Limb (tissue), 2 donors: ENCODE measurements around the gene SUCO.
"Not testable (repeated sequence)": the region's sequence is repeated elsewhere in the genome, so short reads cannot be mapped to it uniquely, and the experiment has no call there.

Experiments used
- DNase-seq, 2 donors: peaks; one replicate each; pipeline ENCODE4 v3.0.0-alpha.2; 2016; ENCODE audit errors: extremely low spot score in 2 of 2

SUCO gene, protein sequence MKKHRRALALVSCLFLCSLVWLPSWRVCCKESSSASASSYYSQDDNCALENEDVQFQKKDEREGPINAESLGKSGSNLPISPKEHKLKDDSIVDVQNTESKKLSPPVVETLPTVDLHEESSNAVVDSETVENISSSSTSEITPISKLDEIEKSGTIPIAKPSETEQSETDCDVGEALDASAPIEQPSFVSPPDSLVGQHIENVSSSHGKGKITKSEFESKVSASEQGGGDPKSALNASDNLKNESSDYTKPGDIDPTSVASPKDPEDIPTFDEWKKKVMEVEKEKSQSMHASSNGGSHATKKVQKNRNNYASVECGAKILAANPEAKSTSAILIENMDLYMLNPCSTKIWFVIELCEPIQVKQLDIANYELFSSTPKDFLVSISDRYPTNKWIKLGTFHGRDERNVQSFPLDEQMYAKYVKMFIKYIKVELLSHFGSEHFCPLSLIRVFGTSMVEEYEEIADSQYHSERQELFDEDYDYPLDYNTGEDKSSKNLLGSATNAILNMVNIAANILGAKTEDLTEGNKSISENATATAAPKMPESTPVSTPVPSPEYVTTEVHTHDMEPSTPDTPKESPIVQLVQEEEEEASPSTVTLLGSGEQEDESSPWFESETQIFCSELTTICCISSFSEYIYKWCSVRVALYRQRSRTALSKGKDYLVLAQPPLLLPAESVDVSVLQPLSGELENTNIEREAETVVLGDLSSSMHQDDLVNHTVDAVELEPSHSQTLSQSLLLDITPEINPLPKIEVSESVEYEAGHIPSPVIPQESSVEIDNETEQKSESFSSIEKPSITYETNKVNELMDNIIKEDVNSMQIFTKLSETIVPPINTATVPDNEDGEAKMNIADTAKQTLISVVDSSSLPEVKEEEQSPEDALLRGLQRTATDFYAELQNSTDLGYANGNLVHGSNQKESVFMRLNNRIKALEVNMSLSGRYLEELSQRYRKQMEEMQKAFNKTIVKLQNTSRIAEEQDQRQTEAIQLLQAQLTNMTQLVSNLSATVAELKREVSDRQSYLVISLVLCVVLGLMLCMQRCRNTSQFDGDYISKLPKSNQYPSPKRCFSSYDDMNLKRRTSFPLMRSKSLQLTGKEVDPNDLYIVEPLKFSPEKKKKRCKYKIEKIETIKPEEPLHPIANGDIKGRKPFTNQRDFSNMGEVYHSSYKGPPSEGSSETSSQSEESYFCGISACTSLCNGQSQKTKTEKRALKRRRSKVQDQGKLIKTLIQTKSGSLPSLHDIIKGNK (N-terminal part only)

DNA sequence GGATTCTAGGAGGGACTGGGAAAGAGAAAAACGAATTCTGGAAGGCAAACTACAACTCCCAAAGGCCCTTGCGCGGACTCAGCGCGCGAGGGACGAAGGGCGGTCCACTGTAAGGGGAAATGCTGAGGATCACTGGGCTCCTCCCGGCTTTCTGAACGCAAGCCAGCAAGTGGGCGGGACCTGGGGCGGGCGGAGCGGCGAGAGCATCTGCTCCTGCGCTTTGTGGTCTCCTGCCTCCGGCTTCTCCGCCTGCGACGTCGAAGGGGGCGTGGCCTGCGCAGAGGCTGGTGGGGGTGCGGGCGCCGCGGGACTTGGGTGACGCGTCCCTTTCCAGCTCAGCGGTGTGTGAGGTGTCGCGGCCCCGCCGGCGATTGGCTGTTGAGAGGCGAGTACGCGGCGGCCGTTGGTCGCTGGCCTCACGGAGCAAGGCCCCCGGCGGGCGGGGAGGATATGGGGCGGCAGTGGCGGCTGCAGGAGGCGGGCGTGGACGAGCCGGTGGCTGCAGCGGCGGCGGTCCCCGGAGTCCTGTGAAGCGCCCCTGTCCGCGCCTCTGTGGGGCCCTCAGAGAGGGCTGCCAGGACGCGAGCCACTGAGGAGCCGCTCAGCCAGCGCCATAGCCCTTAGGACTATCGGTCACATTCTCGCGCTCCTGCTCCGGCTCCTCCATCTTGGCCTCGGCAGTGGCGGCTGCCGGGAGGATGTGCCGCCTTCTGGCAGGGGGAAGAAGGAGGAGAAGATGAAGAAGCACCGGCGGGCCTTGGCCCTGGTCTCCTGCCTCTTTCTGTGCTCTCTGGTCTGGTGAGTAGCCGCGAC, at the start of gene SUCO:
Gene SUCO (plus strand): TSS at position 451 of the 813 bp plus-strand sequence. CDS start 286 bp downstream, at position 737.
- peak; percentile 98 to 100 for DNase-seq

DNA sequence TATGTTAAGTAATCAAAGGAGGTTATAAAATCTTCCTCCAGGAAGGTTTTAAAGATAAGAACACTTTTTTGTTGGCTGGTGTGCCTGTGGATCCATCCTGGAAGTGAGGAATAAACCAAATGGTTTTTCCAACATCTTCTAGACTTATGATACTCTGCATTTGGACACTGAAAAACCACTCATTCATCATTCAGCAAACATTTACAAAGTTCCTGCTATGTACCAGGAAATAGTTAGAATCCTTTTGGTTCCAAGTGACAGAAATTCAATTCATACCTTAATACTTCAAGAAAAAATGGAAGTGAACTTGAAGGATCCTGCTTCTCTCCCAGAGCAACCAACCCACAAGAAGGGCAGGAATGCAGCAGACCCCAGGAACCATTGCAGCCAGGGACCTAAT, 49.5 kb upstream of the SUCO start:
- no peak for DNase-seq

DNA sequence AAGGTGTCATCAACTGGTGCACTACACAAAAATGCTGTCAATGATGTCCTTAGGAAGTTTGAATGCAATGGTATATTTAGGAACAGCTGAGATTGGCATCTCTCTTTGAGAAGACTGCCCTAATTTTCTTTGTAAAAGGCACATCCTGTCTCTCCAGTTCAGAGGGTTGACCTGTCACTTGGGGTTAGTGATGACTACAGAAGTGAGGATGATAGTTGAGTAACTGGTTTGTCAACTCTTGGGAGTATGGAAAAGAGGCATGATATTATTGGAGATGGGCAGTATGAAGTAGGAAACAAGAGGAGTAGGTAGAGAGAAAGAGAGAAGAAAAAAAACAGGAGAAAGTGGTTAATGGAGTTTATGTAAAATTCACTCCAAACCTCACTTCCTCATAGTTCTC, 48.7 kb upstream of the SUCO start:
- DNase-seq, result no peak

DNA sequence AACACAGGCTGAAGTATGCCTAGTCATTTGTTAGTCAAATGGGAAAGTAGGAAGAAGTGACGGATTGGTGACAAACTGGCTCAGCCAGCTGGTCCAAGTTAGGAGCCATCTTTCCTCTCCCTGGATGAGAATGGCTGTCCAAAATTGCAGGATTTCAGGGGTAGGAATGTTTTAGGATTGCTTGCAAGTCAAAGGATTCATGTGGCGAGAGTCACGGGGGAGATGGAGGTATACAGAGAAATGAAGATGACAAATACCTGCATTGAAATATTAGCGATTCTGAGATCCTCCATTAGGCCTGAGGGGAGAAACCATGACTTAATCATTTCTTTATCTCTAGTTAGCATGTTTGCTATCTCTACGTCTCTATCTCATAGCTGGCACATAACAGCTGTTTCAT, 47.3 kb upstream of the SUCO start:
- DNase-seq, result no peak

DNA sequence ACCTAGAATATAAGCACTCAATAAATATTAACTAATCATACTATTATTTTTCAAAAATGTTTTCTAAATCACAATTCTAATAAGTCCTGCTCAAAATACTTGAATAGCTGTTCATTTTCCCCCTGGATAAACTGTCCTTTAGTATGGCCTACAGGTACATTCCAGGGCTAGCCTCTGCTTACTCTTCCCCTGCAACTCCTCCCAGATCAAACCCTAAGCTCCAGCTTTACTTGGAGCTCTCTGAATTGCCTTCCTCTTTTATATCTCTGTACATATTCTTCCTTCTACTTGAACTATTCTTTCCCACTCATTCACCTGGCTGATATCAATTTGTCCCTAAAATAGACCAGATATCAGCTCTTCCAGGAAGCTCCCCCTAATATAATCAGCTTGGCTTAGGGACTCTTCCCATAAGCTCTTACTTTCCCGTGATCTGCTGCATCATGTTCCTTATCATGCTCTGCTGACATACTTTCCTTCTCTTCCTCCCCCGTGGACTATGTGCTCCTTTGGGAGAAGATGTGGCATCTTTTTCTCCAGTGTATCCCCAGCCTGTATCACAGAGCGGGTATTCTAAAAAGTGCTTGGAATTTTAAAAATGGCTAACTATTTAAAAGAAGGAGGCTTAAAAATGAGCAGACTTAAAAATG, 46.0 kb upstream of the SUCO start:
- no peak for DNase-seq

DNA sequence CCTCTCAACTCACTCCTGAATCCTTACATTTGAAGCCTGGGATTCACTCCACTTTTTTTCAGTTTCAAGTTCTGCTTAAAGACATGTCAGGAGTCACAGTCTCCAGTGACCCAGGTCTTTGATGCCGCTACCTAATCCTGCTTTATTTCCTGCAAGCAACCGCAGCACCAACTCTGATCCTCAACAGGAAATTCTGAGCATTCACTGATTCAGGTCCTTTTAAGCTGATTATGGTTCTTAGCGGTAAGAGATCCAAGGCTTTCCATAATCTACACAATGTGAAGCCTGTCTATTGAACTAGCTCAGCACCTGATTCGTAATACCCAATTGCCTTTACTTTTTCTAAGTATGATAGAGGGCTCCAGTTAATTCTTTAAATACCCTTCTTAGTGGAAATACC, 45.4 kb upstream of the SUCO start:
- DNase-seq, result no peak

DNA sequence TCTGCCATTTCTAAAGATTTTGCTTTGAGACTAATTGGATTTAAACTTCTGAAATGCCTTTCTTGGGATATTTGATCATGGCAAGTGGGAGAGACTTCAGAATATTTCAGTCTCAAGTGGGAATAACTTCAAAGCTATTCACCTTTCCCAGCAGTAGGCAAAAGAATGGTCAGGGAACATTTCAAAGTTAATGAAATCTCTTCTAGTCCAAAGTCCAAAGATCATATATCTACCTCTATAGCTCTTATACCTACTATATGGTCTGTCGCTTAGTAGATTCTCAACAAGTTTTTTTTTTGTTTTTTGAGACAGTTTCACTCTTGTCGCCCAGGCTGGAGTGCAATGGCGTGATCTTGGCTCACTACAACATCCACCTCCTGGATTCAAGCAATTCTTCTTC, 44.6 kb upstream of the SUCO start:
- DNase-seq, result no peak

DNA sequence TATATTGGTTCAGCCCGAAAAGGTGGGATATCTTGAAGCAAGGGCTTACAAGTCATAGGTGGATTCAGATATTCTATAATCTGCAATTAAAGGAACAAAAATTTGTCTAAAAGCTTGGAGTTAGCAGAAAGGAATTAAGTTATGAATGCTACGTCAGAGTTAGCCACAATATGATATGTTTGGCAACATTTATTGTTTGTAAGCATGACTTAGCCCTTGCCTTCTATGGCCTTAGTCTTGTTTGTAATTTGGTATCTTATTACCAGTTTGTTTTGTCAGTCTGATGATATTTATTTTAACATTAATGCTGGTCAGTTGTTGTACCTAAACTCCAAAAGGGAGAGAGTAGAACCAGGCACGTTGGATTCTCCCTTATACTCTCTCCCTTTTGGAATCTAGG, 43.1 kb upstream of the SUCO start:
- DNase-seq, result no peak

DNA sequence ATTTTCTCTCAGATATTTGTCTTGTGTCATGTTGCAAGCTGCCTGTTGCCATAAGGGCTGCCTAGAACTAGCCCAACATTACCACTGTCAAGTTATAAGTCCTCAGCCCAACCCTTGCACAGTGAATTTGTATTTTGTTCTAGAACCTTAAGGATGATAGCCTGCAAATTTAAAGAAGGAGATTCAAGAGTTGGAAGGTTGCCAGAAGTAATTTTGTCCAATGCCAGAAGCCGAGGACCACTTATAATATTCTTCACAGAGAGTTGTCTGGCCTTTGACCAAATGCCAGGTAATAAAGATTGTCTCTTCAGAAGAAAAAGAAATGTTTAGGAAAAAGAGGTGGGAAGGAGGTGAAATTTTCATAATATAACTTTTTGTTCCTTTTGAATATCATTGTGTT, 40.5 kb upstream of the SUCO start:
- no peak for DNase-seq

DNA sequence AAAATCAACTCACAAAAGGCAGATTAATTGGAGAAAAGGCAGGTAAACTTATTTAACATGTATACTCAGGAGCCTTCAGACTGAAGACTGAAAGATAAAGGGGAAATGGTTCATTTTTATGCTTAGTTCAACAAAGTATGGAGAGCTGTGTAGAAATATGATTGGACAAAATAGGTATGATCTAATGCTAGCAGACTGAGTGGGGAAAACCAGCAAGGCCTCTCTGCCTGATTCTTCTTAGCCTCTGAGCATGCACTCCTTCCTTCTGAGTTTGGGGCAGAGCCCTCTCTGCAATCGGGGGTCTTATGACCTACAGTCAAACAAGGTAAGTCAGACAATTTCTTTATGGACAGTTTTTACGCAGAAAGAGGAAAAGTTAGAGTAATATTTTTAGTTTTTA, 38.8 kb upstream of the SUCO start:
- DNase-seq, result no peak

DNA sequence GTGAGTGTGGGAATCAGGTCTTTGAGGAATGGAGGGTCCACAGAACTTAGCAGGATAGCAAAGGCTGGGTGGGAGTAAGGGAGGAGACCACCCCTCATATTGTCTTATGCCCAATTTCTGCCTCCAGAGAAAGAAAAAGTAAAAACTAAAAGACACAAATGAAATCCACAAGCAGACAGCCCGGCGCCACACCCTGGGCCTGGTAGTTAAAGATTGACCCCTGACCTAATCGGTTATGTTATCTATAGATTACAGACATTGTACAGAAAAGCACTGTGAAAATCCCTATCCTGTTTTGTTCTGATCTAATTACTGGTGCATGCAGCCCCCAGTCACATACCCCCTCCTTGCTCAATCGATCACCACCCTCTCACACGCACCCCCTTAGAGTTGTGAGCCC, 36.8 kb upstream of the SUCO start:
- not testable (repeated sequence) for DNase-seq

DNA sequence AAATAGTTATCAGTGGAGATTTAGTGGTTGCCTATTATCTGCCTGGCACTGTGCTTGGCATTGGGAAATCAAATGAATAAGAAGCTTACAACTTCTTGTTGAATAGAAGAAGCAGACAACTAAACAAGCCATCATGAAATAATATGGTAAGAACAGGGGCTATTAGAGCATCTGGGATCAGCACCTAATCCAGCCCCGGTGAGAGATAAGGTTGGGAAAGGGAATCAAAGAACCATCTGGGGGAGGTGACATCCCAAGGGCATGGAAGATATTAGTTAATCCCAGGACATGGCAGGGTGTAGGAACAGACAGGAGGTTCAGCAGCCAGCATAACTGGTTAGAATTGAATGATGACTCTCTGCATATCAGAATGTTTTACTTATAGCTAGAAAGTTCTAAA, 36.3 kb upstream of the SUCO start:
- no peak for DNase-seq

DNA sequence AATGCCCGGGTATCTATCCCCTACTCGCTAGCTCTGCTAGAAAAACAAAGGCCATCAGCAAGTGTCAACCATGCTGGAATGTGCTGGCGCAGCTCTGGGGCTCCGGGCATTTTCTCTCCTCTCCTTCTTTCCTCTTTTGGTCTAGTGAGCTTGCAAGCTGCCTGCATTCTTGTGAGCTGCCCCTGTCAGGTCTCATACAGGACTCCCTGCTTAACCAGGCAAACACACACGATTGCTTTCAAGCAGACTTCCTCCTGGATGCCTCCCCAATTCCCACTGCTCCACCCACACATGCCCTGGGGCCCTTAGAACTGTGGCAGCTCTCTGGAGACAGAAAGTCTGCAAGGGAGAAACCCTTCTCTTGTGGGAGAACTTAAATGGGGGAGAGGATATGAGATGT, 35.7 kb upstream of the SUCO start:
- peak in 1 of 2 donors; percentile 39 for DNase-seq

DNA sequence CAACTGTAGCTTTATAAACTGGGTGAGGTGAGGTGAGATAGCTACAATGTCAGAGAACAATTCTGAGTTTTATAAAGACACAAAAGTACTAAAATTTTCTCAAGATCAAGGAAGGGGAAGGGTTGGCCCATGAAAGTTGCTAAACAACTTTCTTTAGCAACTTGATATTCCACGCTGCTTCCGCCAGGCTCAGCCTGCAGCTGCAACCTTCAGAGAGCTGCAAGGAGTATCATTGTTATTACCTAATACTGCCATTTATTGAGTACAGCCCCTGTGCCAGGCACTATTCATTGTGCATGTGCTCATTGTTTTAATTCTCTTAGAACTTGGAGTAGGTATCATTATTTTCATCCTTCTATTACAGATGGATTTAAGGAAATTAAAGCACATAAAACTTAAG, 34.1 kb upstream of the SUCO start:
- no peak for DNase-seq

DNA sequence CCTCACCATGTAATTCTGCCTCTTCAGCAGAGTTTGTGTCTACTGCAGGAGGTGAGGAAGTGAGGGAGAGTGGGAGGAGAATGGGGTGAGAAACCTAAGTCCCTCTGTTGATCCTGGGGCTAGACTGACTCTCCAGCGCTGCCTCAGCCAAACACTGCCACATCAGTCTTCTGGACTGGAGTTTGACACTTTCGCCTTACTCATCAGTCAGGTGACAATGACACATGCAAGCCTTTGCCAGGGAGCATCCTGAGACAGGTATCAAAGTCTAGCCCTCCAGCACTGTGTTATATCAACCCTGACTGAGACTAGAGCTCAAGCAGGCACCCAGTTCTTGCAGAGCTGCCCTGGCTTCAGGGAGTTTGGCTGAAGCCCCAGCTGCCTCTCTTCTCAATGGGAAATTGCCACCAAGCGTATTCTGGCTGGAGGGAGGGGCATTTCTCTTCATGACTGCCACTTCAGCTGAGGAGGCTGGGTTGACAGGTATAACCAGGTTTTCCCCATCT, 33.3 kb upstream of the SUCO start:
- no peak for DNase-seq

DNA sequence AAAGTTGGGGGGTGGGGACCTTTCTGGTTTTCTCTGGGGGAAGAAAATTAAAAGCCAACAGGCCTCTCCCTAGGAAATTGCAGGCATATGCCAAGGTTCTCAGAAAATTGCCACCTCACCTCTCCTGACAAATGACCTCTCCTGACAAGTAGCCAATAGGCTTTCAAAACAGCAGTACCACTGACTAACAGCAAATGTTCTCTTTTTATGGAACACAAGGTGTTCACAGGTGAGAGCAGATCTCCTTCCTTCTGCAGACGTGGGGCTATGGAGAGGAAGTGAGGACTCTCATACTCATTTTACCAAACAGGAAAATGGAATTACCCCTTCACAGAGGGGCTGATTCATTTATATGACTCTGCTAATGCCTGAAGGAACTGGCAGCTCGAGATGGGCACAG, 32.7 kb upstream of the SUCO start:
- no peak for DNase-seq

DNA sequence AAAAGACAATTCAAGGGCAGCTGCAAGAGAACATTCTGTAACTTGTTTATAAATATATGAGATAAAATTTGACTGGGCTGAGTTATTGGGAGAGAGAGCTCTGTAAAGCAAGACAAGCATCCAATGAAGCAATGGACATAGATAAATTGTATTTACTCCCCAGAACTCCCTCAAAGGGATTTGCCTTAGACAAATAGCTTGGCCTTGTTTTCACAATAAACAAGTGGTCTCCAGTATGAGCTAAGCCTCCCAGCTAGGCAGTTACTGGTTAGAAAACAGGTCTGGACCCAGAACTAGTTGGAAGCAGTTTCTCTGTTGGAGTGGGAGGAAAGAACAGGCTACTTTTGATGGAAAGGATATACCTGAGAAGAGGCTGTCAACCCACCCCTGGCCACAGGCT, 25.2 kb upstream of the SUCO start:
- no peak for DNase-seq

DNA sequence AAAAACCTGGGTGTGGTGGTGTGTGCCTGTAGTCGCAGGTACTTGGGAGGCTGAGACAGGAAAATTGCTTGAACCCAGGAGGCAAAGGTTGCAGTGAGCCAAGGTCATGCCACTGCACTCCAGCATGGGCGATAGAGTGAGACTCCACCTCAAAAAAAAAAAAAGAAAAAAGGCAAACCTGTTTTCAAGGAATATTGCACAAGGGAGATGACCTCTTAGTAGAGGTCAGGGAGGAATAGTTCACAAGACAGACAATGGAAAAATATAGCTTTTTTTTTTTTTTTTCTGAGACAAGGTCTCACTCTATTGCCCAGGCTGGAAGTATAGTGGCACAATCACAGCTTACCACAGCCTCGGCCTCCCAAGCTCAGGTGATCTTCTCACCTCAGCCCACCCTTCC, 22.5 kb upstream of the SUCO start:
- no peak for DNase-seq

DNA sequence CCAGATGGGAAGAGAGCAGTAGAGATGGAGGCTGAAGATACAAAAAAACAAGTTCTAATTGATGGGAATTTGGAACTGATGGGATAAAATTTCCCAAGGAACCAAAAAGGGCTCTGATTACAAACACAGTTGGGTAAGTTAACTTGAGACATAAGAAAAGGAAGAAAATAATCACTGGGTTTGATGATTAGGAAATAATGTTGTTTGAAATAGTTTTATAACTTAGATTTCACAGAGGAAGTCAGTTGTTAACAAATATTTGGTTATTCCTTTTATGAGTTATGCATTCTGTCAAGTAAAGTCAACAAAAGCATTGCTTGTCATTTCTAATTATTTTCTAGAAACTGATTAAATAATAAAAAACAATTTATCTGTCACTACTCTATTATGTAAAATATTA, 20.4 kb upstream of the SUCO start:
- DNase-seq, result no peak

DNA sequence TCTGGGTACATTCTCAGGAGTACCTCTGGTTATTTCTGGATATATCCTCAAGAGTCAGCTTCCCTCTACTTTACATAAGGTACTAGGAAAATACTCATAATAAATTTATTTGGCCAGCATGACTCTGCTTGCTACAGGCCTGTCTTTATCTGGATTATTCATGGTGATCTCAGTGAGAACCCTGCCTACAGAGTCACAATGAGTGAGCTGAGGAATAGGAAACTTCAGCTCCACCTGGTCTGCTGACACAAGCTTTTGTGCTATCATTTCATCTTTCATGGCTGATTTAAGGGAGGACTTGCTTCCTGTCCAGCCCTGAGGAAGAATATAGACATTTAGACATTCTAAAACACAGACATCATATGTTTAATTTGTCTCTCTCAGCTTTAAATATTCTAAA, 19.5 kb upstream of the SUCO start:
- DNase-seq, result no peak
